Measurements from ENCODE around the gene USP9Y.

The USP9Y gene

GRCh38 chrY:12765976-12766375, 64.9 kb downstream of the USP9Y start:
- Histone ChIP-seq H3K36me3 (ENCODE audit: control insufficient read depth in 2 of 2, insufficient read depth in 2 of 2, low read length in 2 of 2) (no peaks in the 10 kb centered on the region), H3K27me3 (ENCODE audit: control insufficient read depth in 1 of 2, insufficient read depth in 2 of 2, low read length in 2 of 2) (no peaks in the 10 kb centered on the region), H3K9ac (ENCODE audit: low read length in 2 of 2) (no peak overlapping the region), H3K4me1 (ENCODE audit: control insufficient read depth, insufficient read depth, low read length) (no peaks in the 10 kb centered on the region), H3K27ac (ENCODE audit: low read length) (no peak overlapping the region), H3K4me3 (ENCODE audit: low read length in 2 of 2) (no peak overlapping the region), H3K9me3 (ENCODE audit: control insufficient read depth in 2 of 2, low read length in 2 of 2) (no peaks in the 10 kb centered on the region)

- Histone ChIP-seq H3K4me3 (ENCODE audit: low read length in 2 of 2) (no peak overlapping the region), H3K27ac (ENCODE audit: low read length) (no peak overlapping the region), H3K9me3 (ENCODE audit: control insufficient read depth in 2 of 2, low read length in 2 of 2) (no peaks in the 10 kb centered on the region), H3K27me3 (ENCODE audit: control insufficient read depth in 1 of 2, insufficient read depth in 2 of 2, low read length in 2 of 2) (no peaks in the 10 kb centered on the region), H3K36me3 (ENCODE audit: control insufficient read depth in 2 of 2, insufficient read depth in 2 of 2, low read length in 2 of 2) (peaks cover 0 to 4% of the 10 kb centered on the region in 2 donors), H3K9ac (ENCODE audit: low read length in 2 of 2) (no peak overlapping the region), H3K4me1 (ENCODE audit: control insufficient read depth, insufficient read depth, low read length) (no peaks in the 10 kb centered on the region)
These were observed 83.5 kb downstream of the USP9Y start for GRCh38 chrY:12784521-12784920.

- Histone ChIP-seq H3K27ac (ENCODE audit: low read length) (no peak overlapping the region), H3K9ac (ENCODE audit: low read length in 2 of 2) (no peak overlapping the region), H3K9me3 (ENCODE audit: control insufficient read depth in 2 of 2, low read length in 2 of 2) (no peaks in the 10 kb centered on the region), H3K27me3 (ENCODE audit: control insufficient read depth in 1 of 2, insufficient read depth in 2 of 2, low read length in 2 of 2) (no peaks in the 10 kb centered on the region), H3K36me3 (ENCODE audit: control insufficient read depth in 2 of 2, insufficient read depth in 2 of 2, low read length in 2 of 2) (no peaks in the 10 kb centered on the region), H3K4me1 (ENCODE audit: control insufficient read depth, insufficient read depth, low read length) (no peaks in the 10 kb centered on the region), H3K4me3 (ENCODE audit: low read length in 2 of 2) (no peak overlapping the region)
These were observed 93.0 kb downstream of the USP9Y start for GRCh38 chrY:12793999-12794398.

GRCh38 chrY:12808046-12808445, 107.0 kb downstream of the USP9Y start:
- no peak overlapping the region for H3K4me3 ChIP-seq (ENCODE audit: low read length in 2 of 2)
- H3K27me3 ChIP-seq (ENCODE audit: control insufficient read depth in 1 of 2, insufficient read depth in 2 of 2, low read length in 2 of 2) = no peaks in the 10 kb centered on the region
- no peaks in the 10 kb centered on the region for H3K4me1 ChIP-seq (ENCODE audit: control insufficient read depth, insufficient read depth, low read length)
- no peak overlapping the region for H3K27ac ChIP-seq (ENCODE audit: low read length)
- H3K36me3 ChIP-seq (ENCODE audit: control insufficient read depth in 2 of 2, insufficient read depth in 2 of 2, low read length in 2 of 2) = no peaks in the 10 kb centered on the region
- no peaks in the 10 kb centered on the region for H3K9me3 ChIP-seq (ENCODE audit: control insufficient read depth in 2 of 2, low read length in 2 of 2)
- no peak overlapping the region for H3K9ac ChIP-seq (ENCODE audit: low read length in 2 of 2)

GRCh38 chrY:12809034-12809433, 108.0 kb downstream of the USP9Y start:
- Histone ChIP-seq H3K9ac (ENCODE audit: low read length in 2 of 2) (no peak overlapping the region), H3K4me3 (ENCODE audit: low read length in 2 of 2) (no peak overlapping the region), H3K27ac (ENCODE audit: low read length) (no peak overlapping the region), H3K9me3 (ENCODE audit: control insufficient read depth in 2 of 2, low read length in 2 of 2) (no peaks in the 10 kb centered on the region), H3K27me3 (ENCODE audit: control insufficient read depth in 1 of 2, insufficient read depth in 2 of 2, low read length in 2 of 2) (no peaks in the 10 kb centered on the region), H3K4me1 (ENCODE audit: control insufficient read depth, insufficient read depth, low read length) (no peaks in the 10 kb centered on the region), H3K36me3 (ENCODE audit: control insufficient read depth in 2 of 2, insufficient read depth in 2 of 2, low read length in 2 of 2) (no peaks in the 10 kb centered on the region)

- no peak overlapping the region for H3K4me3 ChIP-seq (ENCODE audit: low read length in 2 of 2)
- no peaks in the 10 kb centered on the region for H3K36me3 ChIP-seq (ENCODE audit: control insufficient read depth in 2 of 2, insufficient read depth in 2 of 2, low read length in 2 of 2)
- no peak overlapping the region for H3K9ac ChIP-seq (ENCODE audit: low read length in 2 of 2)
- H3K9me3 ChIP-seq (ENCODE audit: control insufficient read depth in 2 of 2, low read length in 2 of 2) = no peaks in the 10 kb centered on the region
- no peak overlapping the region for H3K27ac ChIP-seq (ENCODE audit: low read length)
- no peaks in the 10 kb centered on the region for H3K27me3 ChIP-seq (ENCODE audit: control insufficient read depth in 1 of 2, insufficient read depth in 2 of 2, low read length in 2 of 2)
- H3K4me1 ChIP-seq (ENCODE audit: control insufficient read depth, insufficient read depth, low read length) = no peaks in the 10 kb centered on the region
These were observed 122.4 kb downstream of the USP9Y start for GRCh38 chrY:12823408-12823807.

- Histone ChIP-seq H3K4me1 (ENCODE audit: control insufficient read depth, insufficient read depth, low read length) (no peaks in the 10 kb centered on the region), H3K9me3 (ENCODE audit: control insufficient read depth in 2 of 2, low read length in 2 of 2) (no peaks in the 10 kb centered on the region), H3K9ac (ENCODE audit: low read length in 2 of 2) (no peak overlapping the region), H3K27me3 (ENCODE audit: control insufficient read depth in 1 of 2, insufficient read depth in 2 of 2, low read length in 2 of 2) (no peaks in the 10 kb centered on the region), H3K36me3 (ENCODE audit: control insufficient read depth in 2 of 2, insufficient read depth in 2 of 2, low read length in 2 of 2) (no peaks in the 10 kb centered on the region), H3K27ac (ENCODE audit: low read length) (no peak overlapping the region), H3K4me3 (ENCODE audit: low read length in 2 of 2) (no peak overlapping the region)
These were observed 125.8 kb downstream of the USP9Y start for GRCh38 chrY:12826791-12827190.

- Histone ChIP-seq H3K9me3 (ENCODE audit: control insufficient read depth in 2 of 2, low read length in 2 of 2) (no peaks in the 10 kb centered on the region), H3K27ac (ENCODE audit: low read length) (no peak overlapping the region), H3K4me1 (ENCODE audit: control insufficient read depth, insufficient read depth, low read length) (no peaks in the 10 kb centered on the region), H3K4me3 (ENCODE audit: low read length in 2 of 2) (no peak overlapping the region), H3K27me3 (ENCODE audit: control insufficient read depth in 1 of 2, insufficient read depth in 2 of 2, low read length in 2 of 2) (no peaks in the 10 kb centered on the region), H3K9ac (ENCODE audit: low read length in 2 of 2) (no peak overlapping the region), H3K36me3 (ENCODE audit: control insufficient read depth in 2 of 2, insufficient read depth in 2 of 2, low read length in 2 of 2) (no peaks in the 10 kb centered on the region)
These were observed 132.3 kb downstream of the USP9Y start for GRCh38 chrY:12833284-12833683.

GRCh38 chrY:12837550-12837949, 136.5 kb downstream of the USP9Y start:
- no peak overlapping the region for H3K27ac ChIP-seq (ENCODE audit: low read length)
- no peaks in the 10 kb centered on the region for H3K4me1 ChIP-seq (ENCODE audit: control insufficient read depth, insufficient read depth, low read length)
- no peaks in the 10 kb centered on the region for H3K27me3 ChIP-seq (ENCODE audit: control insufficient read depth in 1 of 2, insufficient read depth in 2 of 2, low read length in 2 of 2)
- no peak overlapping the region for H3K9ac ChIP-seq (ENCODE audit: low read length in 2 of 2)
- no peaks in the 10 kb centered on the region for H3K36me3 ChIP-seq (ENCODE audit: control insufficient read depth in 2 of 2, insufficient read depth in 2 of 2, low read length in 2 of 2)
- no peak overlapping the region for H3K4me3 ChIP-seq (ENCODE audit: low read length in 2 of 2)
- no peaks in the 10 kb centered on the region for H3K9me3 ChIP-seq (ENCODE audit: control insufficient read depth in 2 of 2, low read length in 2 of 2)

- no peak overlapping the region for H3K27ac ChIP-seq (ENCODE audit: low read length)
- no peaks in the 10 kb centered on the region for H3K36me3 ChIP-seq (ENCODE audit: control insufficient read depth in 2 of 2, insufficient read depth in 2 of 2, low read length in 2 of 2)
- H3K4me3 ChIP-seq (ENCODE audit: low read length in 2 of 2) = no peak overlapping the region
- H3K9me3 ChIP-seq (ENCODE audit: control insufficient read depth in 2 of 2, low read length in 2 of 2) = no peaks in the 10 kb centered on the region
- no peaks in the 10 kb centered on the region for H3K4me1 ChIP-seq (ENCODE audit: control insufficient read depth, insufficient read depth, low read length)
- no peak overlapping the region for H3K9ac ChIP-seq (ENCODE audit: low read length in 2 of 2)
- no peaks in the 10 kb centered on the region for H3K27me3 ChIP-seq (ENCODE audit: control insufficient read depth in 1 of 2, insufficient read depth in 2 of 2, low read length in 2 of 2)
These were observed 140.3 kb downstream of the USP9Y start for GRCh38 chrY:12841368-12841767.

- no peak overlapping the region for H3K27ac ChIP-seq (ENCODE audit: low read length)
- no peaks in the 10 kb centered on the region for H3K4me1 ChIP-seq (ENCODE audit: control insufficient read depth, insufficient read depth, low read length)
- H3K36me3 ChIP-seq (ENCODE audit: control insufficient read depth in 2 of 2, insufficient read depth in 2 of 2, low read length in 2 of 2) = no peaks in the 10 kb centered on the region
- no peak overlapping the region for H3K4me3 ChIP-seq (ENCODE audit: low read length in 2 of 2)
- no peaks in the 10 kb centered on the region for H3K9me3 ChIP-seq (ENCODE audit: control insufficient read depth in 2 of 2, low read length in 2 of 2)
- no peaks in the 10 kb centered on the region for H3K27me3 ChIP-seq (ENCODE audit: control insufficient read depth in 1 of 2, insufficient read depth in 2 of 2, low read length in 2 of 2)
- no peak overlapping the region for H3K9ac ChIP-seq (ENCODE audit: low read length in 2 of 2)
These were observed 145.8 kb downstream of the USP9Y start for GRCh38 chrY:12846793-12847192.

Data from stomach smooth muscle (tissue), 2 donors.